GM18502 (cell line): Measurements from ENCODE around the gene CHI3L2.
A peak's percentile ranks its signal among the peaks of the same experiment; 100 is the strongest.

Experiments
- ATAC-seq: cut with Tn5 transposase; IDR thresholded peaks from one replicate; pipeline ENCODE4 v1.9.1; 2021; ENCODE audit warnings: mild to moderate bottlenecking; ENCODE audit not compliant: unreplicated experiment, poor library complexity

Gene CHI3L2

DNA sequence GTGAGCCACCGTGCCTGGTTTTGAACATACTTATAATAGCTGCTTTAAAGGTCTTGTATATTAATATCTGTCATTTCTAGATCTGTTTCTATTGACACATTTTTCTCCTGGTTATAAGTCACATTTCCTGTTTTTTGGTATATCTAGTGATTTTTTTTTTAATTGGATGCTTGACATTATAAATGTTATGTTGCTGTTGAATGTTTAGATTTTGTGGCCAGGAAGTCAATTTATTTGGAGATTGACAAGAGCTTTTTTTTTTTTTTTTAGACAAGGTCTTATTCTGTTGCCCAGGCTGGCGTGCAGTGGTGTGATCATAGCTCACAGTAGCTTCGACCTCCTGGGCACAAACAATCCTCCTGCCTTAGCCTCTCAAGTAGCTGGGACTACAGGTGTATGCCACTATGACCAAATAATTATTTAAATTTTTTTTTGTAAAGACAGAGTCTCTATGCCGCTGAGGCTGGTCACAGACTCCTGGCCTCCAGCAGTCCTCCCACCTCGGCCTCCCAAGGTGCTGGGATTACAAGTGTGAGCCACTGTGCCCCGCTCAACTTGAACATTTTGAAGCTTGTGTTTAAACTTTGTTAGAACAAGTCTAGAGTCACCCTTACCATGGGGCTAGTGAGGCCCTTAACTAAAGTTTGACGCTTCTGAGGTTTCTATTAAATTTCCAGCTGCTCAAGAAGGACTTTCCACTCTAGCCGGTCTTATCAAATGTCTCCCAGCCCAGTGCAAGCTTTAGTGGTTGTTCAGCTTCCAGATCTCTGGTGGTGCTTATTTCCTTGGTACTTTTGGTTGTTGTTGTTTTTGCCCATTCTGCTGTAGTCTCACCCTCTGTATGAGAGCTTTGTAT lies 8.6 kb upstream of the CHI3L2 start:
- ATAC-seq = no peak

DNA sequence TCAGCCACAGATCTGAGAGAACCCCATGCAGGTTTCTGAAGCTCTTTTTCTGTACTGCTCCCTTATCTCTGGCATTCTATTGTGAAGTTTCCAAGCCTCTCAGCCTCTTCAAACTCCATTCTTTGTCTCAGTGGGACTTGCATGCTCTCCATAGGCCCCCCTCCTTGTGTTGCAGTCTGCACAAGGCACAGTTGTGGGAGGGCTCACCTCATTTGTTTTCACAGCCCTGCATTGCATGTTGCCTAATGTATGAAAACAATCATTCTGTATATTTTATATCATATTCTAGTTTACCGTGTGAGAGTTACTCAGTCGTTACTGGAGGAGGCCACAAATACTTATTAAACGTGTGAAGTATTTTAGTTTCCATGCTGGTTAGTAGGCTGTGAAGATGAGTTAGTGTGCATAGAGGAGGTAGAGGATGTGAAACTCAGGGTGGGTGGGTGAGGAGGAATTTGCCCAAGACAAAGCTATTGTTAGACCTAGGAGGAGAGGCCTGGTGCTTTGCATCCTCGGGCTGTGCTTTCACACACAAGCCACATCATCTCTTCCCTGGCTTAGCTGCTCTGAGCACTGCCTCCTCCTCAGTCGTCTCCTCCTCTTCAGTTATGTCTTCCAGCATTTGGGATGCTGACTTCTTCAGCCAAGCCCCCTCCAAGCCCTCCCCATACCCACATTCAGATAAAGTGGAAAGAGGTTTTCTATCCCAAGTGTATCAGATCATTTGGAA lies 7.8 kb upstream of the CHI3L2 start:
- peak; percentile 34 for ATAC-seq

DNA sequence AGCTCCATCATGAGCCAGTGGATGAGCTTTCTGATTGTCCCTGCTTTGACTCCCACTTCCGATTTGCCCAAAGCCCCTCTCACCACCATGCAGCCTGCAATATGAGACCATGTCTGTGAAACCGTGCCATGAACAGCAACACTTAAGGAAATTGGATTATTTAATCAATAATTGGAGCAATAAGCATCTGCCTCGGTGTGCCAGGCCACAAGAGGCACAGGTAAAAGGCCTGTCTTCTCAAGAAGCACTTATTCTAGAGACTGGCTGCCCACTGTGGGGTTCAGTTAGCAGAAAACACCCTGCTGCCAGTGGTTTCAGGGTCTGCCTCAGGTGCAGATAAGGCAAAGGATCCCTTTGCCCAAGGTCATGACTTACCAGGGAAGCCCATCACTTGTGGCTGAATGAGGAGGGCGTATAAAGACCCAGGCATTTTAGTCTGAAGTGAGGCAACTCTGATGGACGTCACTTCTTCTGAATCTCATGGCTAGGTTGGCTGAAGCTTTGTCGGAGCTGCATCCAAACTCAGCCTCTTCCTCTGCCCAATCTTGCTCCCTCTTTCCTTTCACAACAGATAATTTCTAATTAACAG lies 7.1 kb upstream of the CHI3L2 start:
- no peak for ATAC-seq

DNA sequence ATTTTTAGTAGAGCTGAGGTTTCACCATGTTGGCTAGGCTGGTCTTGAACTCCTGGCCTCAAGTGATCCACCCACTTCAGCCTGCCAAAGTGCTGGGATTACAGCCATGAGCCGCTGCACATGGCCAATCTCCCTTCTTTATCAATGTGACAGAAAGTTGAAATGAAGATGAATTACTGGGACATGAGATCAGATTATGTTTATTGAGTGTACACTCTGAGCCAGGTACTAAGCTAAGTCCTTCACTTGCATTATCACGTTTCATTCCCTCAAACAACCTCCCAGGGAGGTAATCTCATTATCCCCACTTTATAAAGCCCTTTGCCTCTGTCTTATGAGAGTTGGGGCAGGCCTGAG lies 6.3 kb upstream of the CHI3L2 start:
- no peak for ATAC-seq

DNA sequence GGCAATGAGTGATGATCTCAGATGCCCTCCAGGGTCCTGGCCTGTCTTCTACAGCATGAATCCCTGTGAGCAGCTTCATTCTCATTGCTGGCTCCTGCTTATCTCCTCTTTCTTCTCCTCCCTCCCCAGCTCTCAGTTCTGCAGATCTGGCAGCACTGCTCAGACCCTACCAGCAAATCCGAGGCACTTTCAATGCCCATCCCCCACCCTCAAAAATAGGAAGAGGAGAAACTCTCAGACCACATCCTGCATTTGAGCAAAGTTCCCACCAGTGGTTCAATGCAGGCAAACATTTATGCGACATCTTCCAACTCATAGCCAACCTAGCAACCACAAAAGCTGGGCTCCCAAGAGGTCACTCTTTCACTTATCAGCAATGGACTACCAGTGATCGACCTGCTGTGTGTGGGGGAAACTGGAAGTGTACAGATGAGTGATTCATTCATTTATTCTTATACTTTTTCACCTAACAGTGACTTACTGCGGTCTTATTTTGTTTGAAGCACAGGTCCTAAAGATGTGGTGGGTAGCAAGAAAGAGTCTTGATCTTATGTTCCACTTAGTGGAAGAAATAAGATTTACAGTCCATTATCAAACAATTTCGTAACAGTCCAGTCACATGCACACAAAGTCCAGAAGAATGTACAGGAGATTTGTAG lies 5.8 kb upstream of the CHI3L2 start:
- ATAC-seq = peak; percentile 57

DNA sequence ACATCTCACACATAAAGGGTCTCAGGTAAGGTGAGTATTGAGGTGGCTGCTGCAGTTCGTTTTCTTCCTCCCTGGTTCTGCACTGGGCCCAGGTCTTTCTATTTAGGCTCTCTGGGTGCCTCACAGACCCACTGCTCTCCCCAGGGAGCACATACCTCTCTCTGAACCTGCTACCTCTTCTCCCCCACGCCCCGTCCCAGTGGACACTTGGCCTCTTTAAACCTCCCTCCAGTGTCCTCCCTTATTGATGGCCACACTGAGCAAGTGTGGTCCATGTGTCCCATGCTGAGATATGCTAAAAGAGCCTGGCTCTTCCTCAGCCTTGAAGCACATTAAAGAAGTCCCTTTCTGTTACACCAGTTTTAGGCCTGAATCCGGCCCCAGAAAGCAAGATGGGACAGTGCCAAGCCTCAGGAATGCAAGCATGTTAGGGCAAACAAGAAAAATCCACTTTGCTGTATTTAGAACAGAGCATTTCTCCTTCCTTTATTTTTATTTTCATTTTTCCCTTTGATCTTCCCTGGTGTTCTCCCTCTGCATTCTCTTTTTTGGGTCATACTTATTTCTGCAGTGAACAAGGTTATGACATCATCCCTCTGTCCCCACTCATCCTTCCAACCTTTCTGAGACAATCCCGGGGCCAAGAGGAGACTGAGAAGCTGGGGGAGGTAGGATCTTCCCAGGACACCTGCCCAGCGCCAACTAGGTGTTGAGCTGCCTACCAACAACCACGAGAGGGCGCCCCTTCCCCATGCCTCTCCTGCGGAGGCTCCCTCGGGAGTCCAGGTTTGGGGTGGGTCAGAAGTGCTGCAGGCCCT lies 5.0 kb upstream of the CHI3L2 start:
- peak; percentile 34 for ATAC-seq

DNA sequence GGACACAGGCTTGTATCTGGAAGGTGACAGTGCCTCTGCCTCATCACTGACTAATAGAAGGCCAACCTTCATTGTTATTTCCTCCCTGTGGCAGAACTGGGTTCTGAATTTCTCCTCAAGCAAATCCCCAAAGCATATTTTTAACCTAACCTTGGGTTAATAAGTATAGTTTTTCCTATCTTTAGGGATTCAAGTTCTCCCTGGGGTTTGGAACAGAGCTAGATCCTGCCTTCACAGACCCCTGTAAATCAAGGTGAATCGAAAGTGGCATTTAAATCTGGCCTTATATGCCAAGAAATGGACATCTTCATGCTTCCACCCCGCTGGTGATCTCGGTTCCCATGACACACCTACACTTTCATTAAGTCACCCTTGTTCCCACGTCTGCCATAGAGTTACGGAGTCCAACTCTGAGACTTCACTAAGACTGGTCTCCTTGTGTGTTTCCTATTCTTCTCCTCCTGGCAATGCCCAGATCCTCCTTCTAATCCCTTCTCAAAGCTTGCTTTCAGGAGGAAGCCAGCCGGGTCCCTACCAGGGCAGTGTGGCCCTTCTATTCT lies 4.3 kb upstream of the CHI3L2 start:
- ATAC-seq = no peak

DNA sequence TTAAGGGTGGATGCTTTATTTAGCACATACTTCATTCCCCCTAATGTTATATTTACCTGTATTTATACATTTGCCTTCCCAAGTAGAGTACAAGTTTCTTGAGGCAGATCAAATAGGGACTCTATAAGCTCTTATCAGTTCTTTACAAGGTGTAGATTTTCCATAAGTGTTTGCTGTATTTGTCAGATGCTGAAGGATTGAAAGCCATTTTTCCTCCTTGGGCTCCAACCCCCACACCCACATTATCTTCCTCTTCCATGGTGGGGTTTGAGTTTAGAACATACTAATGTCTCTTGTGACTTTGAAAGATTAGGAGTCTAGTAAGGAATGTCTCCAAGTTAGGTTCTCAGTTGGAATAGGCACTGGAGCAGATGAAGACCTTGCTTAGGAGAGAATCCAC lies 2.4 kb upstream of the CHI3L2 start:
- ATAC-seq = no peak

DNA sequence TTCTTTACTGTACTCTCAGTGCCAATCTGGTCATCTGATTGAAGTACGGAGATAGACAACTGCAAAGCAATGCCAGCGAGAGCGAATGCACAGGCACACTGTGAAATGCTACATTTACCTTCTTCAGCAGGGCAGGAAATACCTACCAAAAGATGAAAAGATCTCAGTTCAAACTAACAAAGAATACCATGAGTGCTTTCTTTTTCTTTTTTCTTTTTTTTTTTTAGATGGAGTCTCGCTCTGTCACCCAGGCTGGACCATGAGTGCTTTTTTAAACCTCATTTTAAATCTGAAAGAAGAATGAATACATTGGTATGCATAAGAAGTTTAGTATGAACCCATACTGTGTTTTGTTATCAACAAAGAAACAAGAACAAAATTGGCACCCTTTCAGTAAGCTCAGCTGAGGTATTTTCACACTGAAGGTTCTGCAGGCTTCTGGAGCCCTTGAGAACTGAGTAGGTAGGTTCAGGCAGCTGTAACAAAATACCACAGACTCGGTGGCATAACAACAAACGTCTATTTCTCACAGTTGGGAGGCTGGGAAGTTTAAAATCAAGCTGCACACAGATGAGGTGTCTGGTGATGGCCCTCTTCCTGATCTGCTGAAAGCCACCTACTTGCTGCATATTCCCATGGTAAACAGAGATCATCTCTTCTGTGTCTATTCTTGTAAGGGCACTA lies 1.7 kb upstream of the CHI3L2 start:
- ATAC-seq = no peak

DNA sequence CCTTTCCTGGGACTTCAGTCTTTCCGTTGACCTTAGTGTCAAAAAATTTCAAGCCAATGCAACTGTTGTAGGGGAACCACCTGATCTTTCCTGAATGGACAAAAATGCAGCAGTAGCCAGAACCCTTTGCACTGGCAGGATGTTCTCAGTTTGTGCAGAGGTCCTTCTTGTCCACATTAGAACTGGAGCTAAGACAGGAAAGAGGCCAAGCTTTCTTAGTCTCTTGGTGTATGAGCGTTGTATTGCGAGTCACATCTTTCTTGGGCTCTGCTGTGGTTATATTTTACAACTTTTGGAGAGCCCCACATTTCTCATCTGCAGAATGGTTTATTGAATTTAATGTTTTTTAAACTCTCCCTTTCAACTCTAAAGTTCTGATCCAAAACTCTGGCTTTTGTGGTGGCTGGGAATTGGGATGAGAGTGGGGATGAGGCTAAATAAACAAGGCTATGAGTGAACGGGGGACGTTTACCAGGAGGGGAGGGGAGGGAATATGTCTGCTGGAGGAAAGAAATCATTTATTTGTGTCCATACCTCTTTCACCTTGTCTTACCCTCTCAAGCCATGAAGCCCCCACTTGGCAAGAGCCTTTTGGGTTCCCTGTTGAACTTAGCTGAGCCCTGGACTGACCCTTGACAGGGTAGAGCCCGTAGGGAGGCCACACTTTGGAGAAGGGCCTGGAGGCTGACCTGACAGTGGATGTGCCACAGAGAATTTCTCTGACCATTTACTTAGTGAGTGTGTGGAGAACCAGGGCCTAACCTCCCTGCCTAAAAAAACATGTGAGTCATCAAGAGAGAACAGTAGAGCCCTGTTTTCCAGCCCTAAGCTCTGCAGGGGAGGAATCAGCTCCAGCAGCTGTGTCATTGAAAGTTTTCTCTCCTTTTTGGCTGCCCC lies 586 bp downstream of the CHI3L2 start:
- no peak for ATAC-seq

DNA sequence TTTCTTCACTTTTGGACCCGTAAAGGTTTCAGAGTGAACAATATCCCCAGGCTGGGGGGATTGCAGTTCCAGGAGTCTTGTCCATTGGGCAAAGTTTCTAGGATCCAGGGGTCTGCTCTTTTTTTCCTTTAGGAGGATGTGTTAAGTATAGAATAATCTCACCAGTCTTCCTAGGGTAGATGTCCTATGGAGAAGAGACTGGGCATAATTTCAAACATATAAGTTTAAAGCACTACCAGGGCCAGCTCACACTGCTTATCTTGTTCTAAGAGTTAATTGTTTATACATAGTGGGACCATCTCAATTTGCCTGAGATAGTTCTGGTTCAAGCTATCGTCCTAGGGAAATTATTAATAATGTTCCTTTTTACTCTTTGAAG lies 1.2 kb downstream of the CHI3L2 start:
- ATAC-seq = no peak

DNA sequence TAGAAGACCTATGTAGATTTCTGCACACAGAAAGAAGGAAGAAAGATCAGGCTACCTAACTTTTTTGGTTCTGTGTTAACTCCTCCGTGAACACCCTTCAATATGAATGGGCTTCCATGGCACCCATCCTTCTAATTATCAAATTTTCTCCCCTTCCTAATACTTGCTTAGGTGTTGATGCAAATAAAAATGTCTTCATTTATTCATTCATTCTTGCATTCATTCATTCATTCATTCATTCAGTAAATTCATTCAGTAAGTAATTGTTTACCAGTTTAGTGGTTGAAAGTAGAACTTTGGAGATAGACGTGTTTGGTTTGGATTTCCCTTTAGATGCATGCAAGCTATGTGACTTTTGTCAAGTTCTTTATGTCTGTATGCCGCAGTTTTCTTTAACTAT lies 4.6 kb downstream of the CHI3L2 start:
- no peak for ATAC-seq

DNA sequence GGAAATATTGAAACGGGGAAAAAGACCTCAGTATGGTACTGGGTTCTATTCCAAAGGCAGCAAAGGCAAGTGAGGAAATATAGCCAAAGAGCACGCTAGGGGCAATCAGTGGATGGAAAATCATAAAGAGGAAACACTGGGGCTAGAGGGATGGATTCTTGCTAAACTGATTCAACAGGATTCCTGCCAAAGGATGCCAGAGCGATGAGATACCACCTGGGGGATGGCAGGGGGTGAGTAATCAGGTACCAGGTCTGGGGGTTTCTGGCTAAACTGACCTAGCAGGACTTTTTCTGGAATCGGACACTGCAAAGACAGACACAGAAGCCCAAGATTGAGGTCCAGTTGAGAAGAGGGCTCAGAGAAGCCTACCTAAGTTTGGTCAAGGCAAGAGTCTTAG lies 6.7 kb downstream of the CHI3L2 start:
- ATAC-seq = no peak

DNA sequence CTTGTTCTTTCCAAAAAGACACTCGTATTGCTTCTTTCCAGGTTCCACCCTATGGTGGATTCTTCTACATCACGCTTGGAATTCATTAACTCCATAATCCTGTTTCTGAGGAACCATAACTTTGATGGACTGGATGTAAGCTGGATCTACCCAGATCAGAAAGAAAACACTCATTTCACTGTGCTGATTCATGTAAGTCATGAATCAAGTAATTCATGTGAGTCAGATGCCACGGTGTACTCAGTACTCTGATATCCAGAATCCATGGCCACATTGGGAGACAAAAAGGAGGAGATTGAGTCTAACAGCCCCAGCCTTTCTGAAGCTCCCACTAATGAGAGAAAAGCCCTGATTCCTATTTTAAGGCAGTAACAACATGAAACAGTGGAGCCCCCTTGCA lies 7.4 kb downstream of the CHI3L2 start:
- ATAC-seq = no peak

DNA sequence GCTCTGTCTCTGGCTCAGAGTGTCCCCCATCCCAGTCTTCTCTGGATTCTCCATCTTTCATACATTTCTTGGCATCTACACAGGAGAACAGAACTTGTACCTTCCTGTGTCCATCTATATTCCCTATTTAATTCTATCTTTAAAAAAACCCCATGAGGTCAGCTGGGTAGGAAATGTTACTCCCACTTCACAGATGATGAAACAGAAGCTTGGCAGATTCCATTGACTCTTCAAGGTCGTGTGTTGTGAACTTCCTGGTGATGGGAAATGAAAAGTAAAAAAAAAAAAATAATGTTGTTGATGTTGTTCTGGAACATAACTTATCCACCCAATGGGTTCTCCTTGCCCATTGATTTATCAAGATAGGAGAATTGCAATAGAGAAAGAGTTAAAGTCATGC lies 8.9 kb downstream of the CHI3L2 start:
- no peak for ATAC-seq

DNA sequence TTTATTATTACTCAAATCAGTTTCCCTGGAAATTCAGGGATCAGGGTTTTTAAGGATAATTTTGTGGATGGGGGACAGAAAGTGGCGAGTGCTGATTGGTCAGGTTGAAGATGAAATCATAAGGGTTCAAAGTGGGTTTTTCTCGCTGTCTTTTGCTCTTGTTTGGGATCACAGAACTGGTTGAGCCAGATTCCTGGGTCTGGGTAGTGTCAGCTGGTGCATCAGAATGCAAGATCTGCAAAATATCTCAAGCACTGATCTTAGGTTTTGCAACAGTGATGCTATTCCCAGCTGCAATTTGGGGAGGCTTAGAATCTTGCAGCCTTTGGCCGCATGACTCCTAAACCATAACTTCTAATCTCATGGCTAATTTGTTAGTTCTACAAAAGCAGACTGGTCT lies 9.3 kb downstream of the CHI3L2 start:
- no peak for ATAC-seq

DNA sequence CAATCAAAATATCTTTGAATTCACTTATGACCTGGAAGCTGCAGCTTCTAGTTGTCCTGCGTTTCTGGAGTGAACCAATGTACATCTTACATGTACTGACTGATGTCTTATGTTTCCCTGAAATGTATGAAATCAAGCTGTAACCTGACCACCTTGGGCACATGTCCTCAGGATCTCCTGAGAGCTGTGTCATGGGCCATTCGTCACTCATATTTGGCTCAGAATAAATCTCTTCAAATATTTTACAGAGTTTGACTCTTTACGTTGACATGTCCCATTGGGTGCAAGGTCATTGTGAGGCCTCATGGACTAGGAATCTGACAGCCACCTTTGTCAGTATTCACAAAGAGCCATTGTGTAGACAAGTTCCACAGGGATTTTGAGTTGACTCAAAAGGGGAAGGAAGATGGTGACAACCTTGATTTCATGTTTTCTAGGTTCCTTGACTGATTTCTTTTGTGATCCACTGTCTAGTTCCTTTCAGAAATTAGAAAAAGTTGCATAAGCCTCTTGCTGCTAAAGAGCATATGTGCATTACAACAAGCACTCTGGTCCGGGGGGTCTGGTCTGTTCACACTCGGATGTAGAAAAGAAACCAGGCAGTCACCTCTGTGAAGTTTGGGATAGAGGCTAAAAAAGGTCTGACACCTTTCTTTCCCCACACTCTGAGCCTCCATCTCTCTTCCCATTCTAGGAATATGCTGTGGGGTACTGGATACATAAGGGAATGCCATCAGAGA lies 10.7 kb downstream of the CHI3L2 start:
- ATAC-seq = no peak

DNA sequence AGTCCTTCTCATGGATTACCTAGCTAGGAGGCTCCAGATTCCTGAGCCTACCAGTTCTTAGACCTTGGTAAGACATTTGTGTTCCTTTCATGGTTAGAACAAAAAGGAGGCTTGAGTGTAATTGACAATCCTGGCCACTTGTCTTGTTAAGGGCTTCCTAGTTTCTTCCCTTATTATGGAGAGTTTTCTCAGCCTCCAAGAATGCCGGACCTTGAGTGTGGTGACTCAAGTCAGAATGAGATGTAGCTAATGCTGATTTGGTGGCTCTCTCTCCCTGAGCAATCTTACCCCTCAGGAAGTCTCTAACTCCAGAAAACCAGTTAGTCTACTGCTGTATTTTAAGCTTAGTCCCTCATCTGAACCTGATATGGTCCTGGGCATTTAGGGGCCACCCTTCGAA lies 14.3 kb downstream of the CHI3L2 start:
- ATAC-seq = no peak
